HT1080 (cell line): ENCODE measurements around the gene CRTAP. TPM values are rescaled to one million over a fixed set of nuclear protein-coding genes. Genes with fewer than 3 reads are reported as not detected.
"Not testable (repeated sequence)": the region's sequence is repeated elsewhere in the genome, so short reads cannot be mapped to it uniquely, and the experiment has no call there.

Experiments used
- DNase-seq: peaks from one replicate; pipeline ENCODE4 v3.0.0-alpha.2; 2015; ENCODE audit warnings: low read depth
- total RNA-seq: library from RNA; depleted of rRNA; stranded (reverse); fragments of >200 nt; shearing (Covaris generic); gene quantifications from 2 replicates; pipeline ENCODE4 v1.2.3, GENCODE V29; 2014

The CRTAP gene
- total RNA-seq, 1 experiment from 2014 or later = 376 TPM

DNA sequence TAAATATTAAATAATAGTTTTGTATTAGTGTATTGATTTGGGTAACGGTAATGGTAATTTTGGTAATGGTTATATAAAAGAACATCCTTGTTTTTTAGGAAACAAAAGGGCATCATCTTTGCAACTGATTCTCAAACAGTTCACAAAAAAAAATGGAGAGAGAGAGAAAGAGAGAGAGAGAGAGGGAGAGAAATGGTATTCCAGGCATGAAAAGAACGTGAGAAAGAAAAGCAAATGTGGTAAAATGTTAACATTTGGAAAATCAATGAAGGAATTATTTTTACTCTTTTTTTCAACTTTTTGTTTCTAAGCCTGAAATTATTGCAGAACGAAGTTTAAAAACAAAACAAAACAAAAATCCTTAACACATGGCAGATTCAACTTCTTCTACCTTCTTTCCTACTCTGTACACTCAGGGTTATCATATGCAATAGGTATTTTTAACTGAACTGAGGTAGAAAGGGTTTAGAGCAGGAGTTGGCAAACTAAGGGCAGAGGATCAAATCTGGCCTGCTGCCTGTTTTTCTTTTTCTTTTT is 14.6 kb upstream of the CRTAP start:
- no peak for DNase-seq

DNA sequence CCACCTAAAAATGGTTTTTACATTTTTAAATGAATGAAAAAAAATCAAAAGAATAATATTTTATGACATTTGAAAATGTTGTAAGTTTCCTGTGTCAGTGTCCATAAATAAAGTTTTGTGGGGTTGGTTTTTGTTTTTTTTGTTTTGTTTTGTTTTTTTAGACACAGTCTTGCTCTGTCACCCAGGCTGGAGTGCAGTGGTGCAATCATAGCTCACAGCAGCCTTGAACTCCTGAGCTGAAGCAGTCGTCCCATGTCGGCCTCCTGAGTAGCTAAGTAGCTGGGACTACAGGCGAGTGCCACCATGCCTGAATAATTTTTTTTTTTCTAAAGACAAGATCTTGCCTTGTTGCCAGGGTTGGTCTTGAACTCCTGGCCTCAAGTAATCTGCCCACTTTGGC is 14.1 kb upstream of the CRTAP start:
- no peak for DNase-seq

- no peak for DNase-seq
These were observed 13.6 kb upstream of the CRTAP start for GRCh38 chr3:33100229-33100628.

DNA sequence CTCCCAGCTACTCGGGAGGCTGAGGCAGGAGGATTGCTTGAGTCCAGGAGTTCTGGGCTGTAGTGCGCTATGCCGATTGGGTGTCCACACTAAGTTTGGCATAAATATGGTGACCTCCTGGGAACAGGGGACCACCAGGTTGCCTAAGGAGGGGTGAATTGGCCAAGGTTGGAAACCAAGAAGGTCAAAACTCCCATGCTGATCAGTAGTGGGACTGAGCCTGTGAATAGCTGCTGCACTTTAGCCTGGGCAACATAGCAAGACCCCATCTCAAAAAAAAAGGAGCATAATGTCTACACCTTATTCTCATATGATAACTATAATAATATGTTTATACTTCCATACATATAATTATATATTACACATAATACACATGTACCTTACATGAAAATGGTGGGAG is 10.8 kb upstream of the CRTAP start:
- no peak for DNase-seq

DNA sequence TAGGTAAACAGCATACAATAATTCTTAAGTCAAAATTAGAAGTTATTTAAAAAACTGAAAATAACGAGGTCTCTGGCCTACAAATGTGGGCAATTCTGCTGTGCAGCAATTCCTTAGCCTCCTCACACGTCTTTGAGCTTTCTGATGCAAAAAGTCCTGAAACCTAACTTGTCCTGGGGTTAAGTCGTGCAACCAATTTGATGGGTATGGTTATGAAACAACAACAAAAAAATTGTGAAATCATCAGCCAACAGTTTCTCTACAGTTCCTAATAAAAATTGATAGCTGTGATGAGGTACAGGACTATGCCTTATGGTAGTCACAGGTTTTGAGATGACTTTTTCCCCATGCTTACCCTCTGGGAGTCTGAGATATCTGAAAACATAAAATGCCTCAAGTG is 10.3 kb upstream of the CRTAP start:
- DNase-seq = no peak

DNA sequence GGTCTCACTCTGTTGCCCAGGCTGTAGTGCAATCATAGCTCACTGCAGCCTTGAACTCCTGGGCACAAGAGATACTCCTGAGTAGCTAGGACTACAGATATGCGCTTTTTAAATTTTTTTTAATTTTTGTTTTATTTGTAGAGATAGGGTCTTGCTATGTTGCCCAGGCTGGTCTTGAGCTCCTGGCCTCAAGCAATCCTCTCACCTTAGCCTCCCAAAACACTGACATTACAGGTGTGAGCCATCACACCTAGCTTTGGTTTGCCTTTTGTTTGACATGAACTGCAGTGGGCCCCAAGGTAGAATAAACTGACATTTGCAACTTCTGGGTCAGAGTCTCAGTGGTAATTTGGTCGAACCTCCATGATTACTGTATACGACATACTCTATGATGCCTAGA is 9.0 kb upstream of the CRTAP start:
- DNase-seq = no peak

DNA sequence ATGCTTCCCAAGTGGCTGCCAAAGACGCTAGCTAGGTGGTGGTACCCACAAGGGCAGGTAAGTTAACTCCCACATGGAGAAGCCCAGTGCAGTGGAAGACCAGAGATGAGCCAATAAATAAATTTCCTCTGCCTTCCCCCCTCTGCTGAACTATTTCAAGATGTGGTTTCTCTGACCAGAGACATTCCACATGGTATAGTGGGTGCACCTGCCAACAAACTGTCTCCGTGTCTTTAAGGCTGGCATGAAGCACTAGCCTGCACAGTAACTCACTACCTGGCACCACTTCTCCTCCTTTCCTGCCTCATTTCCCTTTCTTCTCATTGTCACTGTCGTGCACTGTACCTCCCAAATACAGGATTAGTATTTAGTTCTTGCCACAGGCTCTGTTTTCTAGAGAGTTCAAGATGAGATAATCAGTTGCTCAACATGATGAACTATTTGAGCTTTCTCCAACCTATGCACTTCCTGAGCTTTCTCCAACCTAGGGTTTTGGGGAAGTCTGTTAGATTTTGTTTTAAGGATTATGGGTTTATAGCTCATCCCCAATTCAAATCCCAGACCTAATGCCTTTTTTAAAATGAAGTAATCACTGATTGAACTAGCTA is 8.4 kb upstream of the CRTAP start:
- no peak for DNase-seq

GRCh38 chr3:33106854-33107253 is 7.0 kb upstream of the CRTAP start:
- DNase-seq = not testable (repeated sequence)

GRCh38 chr3:33111581-33111980 is 2.2 kb upstream of the CRTAP start:
- no peak for DNase-seq

DNA sequence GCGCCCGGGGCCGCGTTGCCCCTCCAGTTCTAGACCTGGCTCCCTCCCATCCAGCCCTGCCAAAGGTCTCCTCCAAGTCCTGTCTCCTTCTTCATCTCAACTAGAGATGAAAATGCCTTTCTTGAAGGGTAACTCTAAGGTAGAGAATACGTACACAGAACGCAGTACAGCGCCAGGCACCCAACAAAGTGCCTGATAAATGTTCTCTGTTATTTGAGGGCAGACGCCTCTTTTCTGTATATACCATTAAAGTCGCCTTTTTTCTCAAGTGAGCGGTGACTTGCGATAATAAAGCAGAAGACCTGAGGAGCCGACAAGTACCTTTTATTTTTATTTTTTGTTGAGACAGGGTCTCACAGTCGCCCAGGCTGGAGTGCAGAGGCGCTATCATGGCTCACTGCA is 809 bp downstream of the CRTAP start:
- no peak for DNase-seq

DNA sequence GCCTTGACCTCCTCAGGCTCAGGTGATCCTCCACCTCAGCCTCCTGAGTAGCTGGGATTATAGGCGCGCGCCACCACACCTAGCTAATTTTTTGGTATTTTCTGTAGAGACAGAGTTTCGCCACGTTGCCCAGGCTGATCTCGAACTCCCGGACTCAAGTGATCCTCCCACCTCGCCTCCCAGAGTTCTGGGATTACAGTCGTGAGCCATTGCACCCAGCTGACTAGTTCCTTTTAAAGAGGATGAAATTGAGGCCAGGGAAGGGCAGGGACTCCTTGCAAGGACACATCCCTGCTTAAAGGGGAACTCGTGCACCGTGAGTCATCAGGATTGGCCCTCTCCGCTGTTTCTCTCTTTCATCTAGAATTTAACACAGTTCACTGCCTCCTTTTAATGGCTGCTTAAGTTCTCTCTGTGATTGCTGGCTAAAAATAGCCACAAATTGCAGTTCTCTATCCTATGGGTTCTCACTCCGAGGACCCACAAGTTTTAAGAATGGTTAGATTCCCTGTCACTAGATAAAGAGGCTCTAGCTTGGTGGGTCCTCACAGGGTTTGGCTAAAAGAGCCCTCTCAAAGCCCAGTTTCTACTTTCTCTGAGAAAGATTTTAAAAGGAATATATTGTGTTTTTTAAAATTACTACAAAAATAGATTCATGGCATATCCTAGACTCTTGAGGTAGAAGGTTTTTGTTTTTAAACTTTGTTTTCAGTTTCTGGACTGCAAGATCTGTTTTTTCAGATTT is 1.4 kb downstream of the CRTAP start:
- DNase-seq = peak; percentile 76

DNA sequence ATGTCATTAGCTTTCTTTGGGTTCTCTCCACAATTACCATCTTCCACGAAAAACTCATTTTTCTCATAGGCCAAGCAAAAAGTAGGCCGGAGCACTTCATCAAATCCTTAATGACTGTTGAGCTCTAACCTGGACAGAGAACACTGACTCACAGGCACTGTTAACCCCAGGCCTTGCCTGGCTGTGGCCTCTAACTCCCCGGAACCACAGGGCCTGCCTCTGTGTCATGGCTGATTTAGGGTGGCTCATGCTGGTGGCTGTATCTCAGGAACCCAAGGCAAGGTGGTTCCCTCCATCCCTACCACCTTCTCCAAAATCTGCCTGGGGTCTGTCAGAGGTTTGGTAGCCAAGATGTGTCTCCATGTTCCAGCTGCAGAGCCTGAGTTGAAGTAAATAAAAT is 3.6 kb downstream of the CRTAP start:
- no peak for DNase-seq

DNA sequence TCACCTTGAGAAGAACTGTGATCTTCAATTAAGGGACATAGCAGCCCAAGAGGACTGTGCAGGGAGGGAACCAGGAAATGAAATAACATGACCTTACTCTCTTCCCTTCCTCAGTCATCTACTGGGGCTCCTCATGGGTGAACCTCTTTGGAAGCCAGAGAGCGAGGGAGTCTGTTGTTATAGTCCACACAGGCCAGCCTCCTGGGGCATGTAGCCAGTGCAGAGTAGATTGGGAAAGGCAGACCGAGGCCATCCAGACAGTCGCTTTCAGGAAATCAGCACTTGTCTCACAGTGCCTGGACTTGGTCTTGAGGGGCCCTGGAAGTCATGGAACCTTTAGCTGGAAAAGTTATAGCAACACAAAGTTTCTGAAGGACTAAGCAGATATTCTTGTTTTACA is 6.1 kb downstream of the CRTAP start:
- DNase-seq = no peak

- DNase-seq = no peak
These were observed 9.2 kb downstream of the CRTAP start for GRCh38 chr3:33122991-33123390.

DNA sequence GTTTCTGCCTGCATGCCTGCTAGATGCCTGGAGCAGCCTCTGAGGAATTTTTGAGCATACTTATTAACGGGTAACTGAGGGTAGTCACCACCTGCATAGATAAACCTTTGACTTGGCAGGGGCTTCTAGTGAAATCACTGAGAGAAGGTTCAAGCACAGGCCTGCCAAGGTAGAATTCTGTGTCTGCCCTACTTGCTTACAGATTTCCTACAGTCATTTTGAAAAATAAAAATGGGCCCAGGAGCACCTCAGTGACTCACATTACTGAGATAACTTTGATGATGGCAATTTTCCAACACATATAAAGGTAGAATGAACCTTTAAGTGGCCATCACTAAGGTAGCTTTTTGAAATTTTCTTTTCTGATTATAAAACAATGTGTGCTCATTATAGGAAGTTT is 10.8 kb downstream of the CRTAP start:
- DNase-seq = no peak

DNA sequence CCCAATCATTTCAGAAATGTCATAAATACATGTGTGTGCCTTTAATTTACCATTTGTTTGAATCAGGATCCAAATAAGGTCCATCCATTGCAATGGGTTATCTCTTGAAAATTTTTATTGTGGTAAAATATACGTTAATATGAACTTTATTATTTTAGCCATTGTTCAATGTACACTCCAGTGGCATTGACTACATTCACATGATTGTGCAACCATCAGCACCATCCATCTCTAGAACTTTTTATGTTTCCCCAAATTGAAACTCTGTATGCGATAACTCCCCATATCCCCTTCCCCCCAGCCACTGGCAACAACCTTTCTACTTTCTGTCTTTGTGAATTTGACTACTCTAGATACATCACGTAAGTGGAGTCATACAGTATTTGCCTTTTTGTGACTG is 12.0 kb downstream of the CRTAP start:
- DNase-seq = no peak

DNA sequence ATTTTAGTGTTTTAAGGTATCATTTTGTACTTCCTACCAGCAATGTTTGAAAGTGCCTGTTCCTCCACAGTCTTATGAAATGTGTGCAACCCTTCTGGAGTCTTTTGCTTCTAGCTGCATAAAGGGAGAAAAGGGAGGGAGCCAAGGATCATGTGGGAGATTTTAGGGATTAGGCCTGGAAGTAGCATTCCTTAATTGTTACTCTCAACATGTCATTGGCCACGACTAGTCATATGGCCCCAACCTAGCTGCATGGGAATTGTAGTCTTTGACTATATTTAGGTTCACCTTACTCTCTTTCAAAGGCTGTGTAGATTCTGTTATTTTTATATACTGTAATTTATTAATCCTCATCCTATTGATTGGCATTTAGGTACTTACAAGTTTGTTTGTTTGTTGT is 14.9 kb downstream of the CRTAP start:
- DNase-seq = no peak

DNA sequence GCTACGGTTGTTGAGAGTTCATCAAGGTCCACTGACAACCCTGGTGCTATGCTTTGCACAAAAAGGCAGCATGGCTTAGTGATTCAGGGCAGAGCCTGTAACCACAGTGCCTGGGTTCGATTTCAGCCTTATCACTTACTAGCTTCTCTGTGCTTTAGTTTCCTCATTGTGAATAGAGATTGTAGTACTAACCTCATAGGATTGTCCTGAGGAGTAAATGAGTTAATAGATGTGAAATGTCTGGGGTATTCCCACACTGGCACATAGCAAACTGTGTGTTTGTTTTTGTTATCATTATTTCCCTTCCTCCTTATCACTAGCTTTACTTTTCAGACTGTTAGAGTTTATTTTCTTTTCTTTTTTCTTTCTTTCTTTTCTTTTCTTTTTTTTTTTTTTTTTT is 16.3 kb downstream of the CRTAP start:
- DNase-seq = no peak

DNA sequence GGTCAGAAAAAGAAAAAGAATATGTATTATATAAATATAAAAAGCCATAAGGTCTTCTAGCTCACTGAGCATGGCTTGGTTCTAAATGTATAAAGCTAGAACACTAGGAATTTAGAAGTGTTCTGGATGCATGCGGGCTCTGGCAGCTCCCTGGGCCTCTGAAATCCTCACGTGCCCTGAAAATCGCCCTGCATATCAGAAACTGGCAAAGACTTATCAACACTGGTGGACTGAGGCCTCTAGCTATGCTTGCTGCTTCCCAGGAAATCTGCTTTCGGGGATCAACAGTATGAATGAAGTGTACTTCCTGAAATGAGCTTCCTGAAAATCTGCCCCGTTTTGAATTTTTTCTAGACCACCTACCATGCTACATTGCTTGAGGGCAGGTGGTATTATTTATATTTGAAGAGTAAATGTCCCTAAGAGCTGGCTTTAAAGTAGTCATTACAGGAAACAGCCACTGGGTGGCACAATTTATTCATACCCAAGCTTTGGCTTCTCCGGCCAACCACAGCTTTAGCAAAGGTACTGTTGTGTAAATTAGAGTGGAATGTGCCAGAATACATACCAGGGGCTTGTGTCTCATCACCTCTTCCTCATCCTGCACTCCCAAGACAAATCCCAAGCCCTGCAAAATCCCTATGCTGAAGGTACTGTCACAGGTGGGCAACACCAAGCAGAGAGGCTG is 17.7 kb downstream of the CRTAP start:
- peak; percentile 69 for DNase-seq

- no peak for DNase-seq
These were observed 18.2 kb downstream of the CRTAP start for GRCh38 chr3:33132019-33132360.

GRCh38 chr3:33134026-33134625 is 20.3 kb downstream of the CRTAP start:
- peak; percentile 74 for DNase-seq

- no peak for DNase-seq
These were observed 23.9 kb downstream of the CRTAP start for GRCh38 chr3:33137691-33138090.
